Measurements from ENCODE around the gene FAM227B. TPM values are rescaled to one million over a fixed set of nuclear protein-coding genes. Genes with fewer than 3 reads are reported as not detected.
"Not testable (repeated sequence)": the region's sequence is repeated elsewhere in the genome, so short reads cannot be mapped to it uniquely, and the experiment has no call there.

FAM227B gene
- total and polyA plus RNA-seq, 2 of the 13 experiments (the other 11 are each of a cell fraction or from before 2014, with no cell fraction given), result 1.9 to 2.6 TPM

GRCh38 chr15:49410641-49411040 lies 210.0 kb downstream of the FAM227B start (continued):
- TF ChIP-seq NCOA2 (CRISPR knock-in tag; IDR thresholded peaks at IDR 0.05) (no peak), ZFP41 (CRISPR knock-in tag; IDR thresholded peaks at IDR 0.05; ENCODE audit: borderline replicate concordance) (no peak)

- ChIA-PET CTCF (ENCODE audit: low intra/inter-chr PET ratio, low total read pairs) (no interaction called here), POLR2A (no interaction called here)
- H3K9ac ChIP-seq (ENCODE audit: insufficient read depth, low read depth, low read length), result no peak overlapping the region
- H3K36me3 ChIP-seq (replicated peaks in 1 of 2; ENCODE audit: control insufficient read depth in 1 of 2, insufficient read depth in 2 of 2, low read length in 2 of 2), result no peaks in the 10 kb centered on the region
- in situ Hi-C loops (cut with HindIII; ENCODE audit: extremely low pct_ligation_motif_present, low pct_unique_long_range_greater_than_20kb), result no loop called here
- H3K27ac ChIP-seq (ENCODE audit: extremely low read length, insufficient read depth, low read length), result no peak overlapping the region
- H2AFZ ChIP-seq (ENCODE audit: low read length), result no peak overlapping the region
- H3K4me3 ChIP-seq (replicated peaks in 1 of 3; ENCODE audit: insufficient read depth in 1 of 3, low read depth in 2 of 3, low read length in 3 of 3), result no peak overlapping the region
- H4K20me1 ChIP-seq (ENCODE audit: insufficient read depth, low read length), result no peaks in the 10 kb centered on the region
- intact Hi-C loops (cut with micrococcal nuclease; ENCODE audit: unreplicated experiment), result no loop called here
- TF ChIP-seq KMT2B (CRISPR knock-in tag; IDR thresholded peaks at IDR 0.05) (no peak), HDAC2 (CRISPR knock-in tag; IDR thresholded peaks at IDR 0.05) (no peak)
- 20% methylated on average over 3 of the region's 17 CpGs for WGBS (ENCODE audit: low lambda C conversion rate)
- H3K9me3 ChIP-seq (ENCODE audit: low read length), result no peaks in the 10 kb centered on the region
- peaks cover 0 to 4% of the 10 kb centered on the region in 2 experiments; a peak in 1 of 5 replicates for H3K27me3 ChIP-seq (ENCODE audit: control insufficient read depth in 1 of 2, insufficient read depth in 2 of 2, low read length in 2 of 2)
- no peaks in the 10 kb centered on the region for H3K4me1 ChIP-seq (ENCODE audit: insufficient read depth, low read length)
- H3K4me2 ChIP-seq (ENCODE audit: low read depth, low read length), result no peak overlapping the region
- DNase-seq (ENCODE audit: low spot score), result no peak
- ATAC-seq, result peak; percentile 46
- no peak for FAIRE-seq
- H3K79me2 ChIP-seq (ENCODE audit: insufficient read depth, low read length), result no peaks in the 10 kb centered on the region
- no TSS peak for BruUV-seq (replicated peaks)
Observed at GRCh38 chr15:49406352-49407118, 214.1 kb downstream of the FAM227B start.

GRCh38 chr15:49402515-49403296 lies 217.9 kb downstream of the FAM227B start:
- ATAC-seq; POLR2A ChIA-PET; H3K4me3 ChIP-seq (replicated peaks in 1 of 3; ENCODE audit: insufficient read depth in 1 of 3, low read depth in 2 of 3, low read length in 3 of 3); H3K4me2 ChIP-seq (ENCODE audit: low read depth, low read length); H3K27me3 ChIP-seq (ENCODE audit: control insufficient read depth in 1 of 2, insufficient read depth in 2 of 2, low read length in 2 of 2); H4K20me1 ChIP-seq (ENCODE audit: insufficient read depth, low read length); H3K4me1 ChIP-seq (ENCODE audit: insufficient read depth, low read length); CTCF ChIA-PET (ENCODE audit: low intra/inter-chr PET ratio, low total read pairs); H3K9ac ChIP-seq (ENCODE audit: insufficient read depth, low read depth, low read length); BruUV-seq (replicated peaks); in situ Hi-C loops (cut with HindIII; ENCODE audit: extremely low pct_ligation_motif_present, low pct_unique_long_range_greater_than_20kb); H3K27ac ChIP-seq (ENCODE audit: extremely low read length, insufficient read depth, low read length); H2AFZ ChIP-seq (ENCODE audit: low read length); intact Hi-C loops (cut with micrococcal nuclease; ENCODE audit: unreplicated experiment); H3K36me3 ChIP-seq (replicated peaks in 1 of 2; ENCODE audit: control insufficient read depth in 1 of 2, insufficient read depth in 2 of 2, low read length in 2 of 2); FAIRE-seq; H3K9me3 ChIP-seq (ENCODE audit: low read length); H3K79me2 ChIP-seq (ENCODE audit: insufficient read depth, low read length); DNase-seq (ENCODE audit: low spot score): not testable (repeated sequence)
- WGBS (ENCODE audit: low lambda C conversion rate), result 0% methylated on average over 5 of the region's 5 CpGs

All from HepG2 (cell line).